Endometrial microvascular endothelial cells (primary cell): ENCODE measurements around the gene EFHD2. TPM values are rescaled to one million over a fixed set of nuclear protein-coding genes. Genes with fewer than 3 reads are reported as not detected.
"Not testable (repeated sequence)": the region's sequence is repeated elsewhere in the genome, so short reads cannot be mapped to it uniquely, and the experiment has no call there.

Experiments used
- in situ Hi-C: cut with HindIII; loops from 2 replicates; pipeline ENCODE4 v1.10.0; 2017; ENCODE audit warnings: low sequenced_read_pairs, low pct_unique_long_range_greater_than_20kb; ENCODE audit errors: inconsistent ontology term
- total RNA-seq: library from RNA; depleted of rRNA; stranded (reverse); fragments of >200 nt; gene quantifications from one replicate; pipeline ENCODE4 v1.2.3, GENCODE V29; 2015; ENCODE audit errors: inconsistent ontology term

The EFHD2 gene
- total RNA-seq: 162 TPM

- in situ Hi-C loops: loop anchor here (10.0 to 25.0 kb wide), 2 partner anchors 75 to 297 kb away; no protein-coding TSS in a partner anchor
Observed at GRCh38 chr1:15409388-15410222, at the start of gene EFHD2. TSS of gene EFHD2 (plus strand) at chr1:15409888. CDS start at chr1:15409972, 84 bp downstream.

- in situ Hi-C loops: no loop called here
Observed at GRCh38 chr1:15360700-15361099, 49.0 kb upstream of the EFHD2 start.

- in situ Hi-C loops: no loop called here
Observed at GRCh38 chr1:15362096-15362736, 47.5 kb upstream of the EFHD2 start.

GRCh38 chr1:15362737-15363128 lies 47.0 kb upstream of the EFHD2 start:
- in situ Hi-C loops: no loop called here

GRCh38 chr1:15364740-15365139 lies 44.9 kb upstream of the EFHD2 start:
- in situ Hi-C loops: no loop called here

- in situ Hi-C loops: no loop called here
Observed at GRCh38 chr1:15368888-15369287, 40.8 kb upstream of the EFHD2 start.

GRCh38 chr1:15370268-15370667 lies 39.4 kb upstream of the EFHD2 start:
- in situ Hi-C loops: no loop called here

GRCh38 chr1:15370781-15371520 lies 38.7 kb upstream of the EFHD2 start:
- in situ Hi-C loops: no loop called here

GRCh38 chr1:15371610-15372545 lies 37.8 kb upstream of the EFHD2 start:
- in situ Hi-C loops: no loop called here

GRCh38 chr1:15378729-15379128 lies 31.0 kb upstream of the EFHD2 start:
- in situ Hi-C loops: no loop called here

GRCh38 chr1:15379151-15379550 lies 30.5 kb upstream of the EFHD2 start:
- in situ Hi-C loops: not testable (repeated sequence)

GRCh38 chr1:15380601-15381508 lies 28.8 kb upstream of the EFHD2 start:
- in situ Hi-C loops: no loop called here

- in situ Hi-C loops: no loop called here
Observed at GRCh38 chr1:15381805-15382204, 27.9 kb upstream of the EFHD2 start.

GRCh38 chr1:15382601-15383518 lies 26.8 kb upstream of the EFHD2 start:
- in situ Hi-C loops: no loop called here

GRCh38 chr1:15383810-15384209 lies 25.9 kb upstream of the EFHD2 start:
- in situ Hi-C loops: no loop called here

- in situ Hi-C loops: no loop called here
Observed at GRCh38 chr1:15384301-15384901, 25.3 kb upstream of the EFHD2 start.
